HEK293T (cell line): ENCODE data around the gene ENTPD8.

Experiments
- ARNT ChIP-seq: fragments of 450-650 bp; IDR thresholded peaks from 2 replicates; pipeline ENCODE4 v1.6.1; 2017; ENCODE audit warnings: mild to moderate bottlenecking
- BHLHE40 ChIP-seq: fragments of 450-650 bp; IDR thresholded peaks from 2 replicates; pipeline ENCODE4 v1.6.1; 2016; ENCODE audit warnings: mild to moderate bottlenecking, moderate library complexity, borderline replicate concordance
- CTBP1 ChIP-seq: fragments of 450-650 bp; IDR thresholded peaks from 2 replicates; pipeline ENCODE4 v1.6.1; 2016; ENCODE audit warnings: borderline replicate concordance
- ELF4 ChIP-seq: fragments of 450-650 bp; IDR thresholded peaks from 2 replicates; pipeline ENCODE4 v1.6.1; 2017; ENCODE audit warnings: antibody characterized with exemption
- FOXK2 ChIP-seq: fragments of 450-650 bp; IDR thresholded peaks from 2 replicates; pipeline ENCODE4 v1.6.1; 2016; ENCODE audit warnings: mild to moderate bottlenecking
- FOXM1 ChIP-seq: fragments of 450-650 bp; IDR thresholded peaks from 2 replicates; pipeline ENCODE4 v1.6.1; 2017; ENCODE audit warnings: mild to moderate bottlenecking, borderline replicate concordance
- HDGF ChIP-seq: fragments of 450-650 bp; IDR thresholded peaks from 2 replicates; pipeline ENCODE4 v1.6.1; 2017; ENCODE audit warnings: antibody characterized with exemption, borderline replicate concordance
- L3MBTL2 ChIP-seq: fragments of 450-650 bp; conservative IDR thresholded peaks from 2 replicates; pipeline ENCODE4 v1.6.1; 2016; ENCODE audit warnings: mild to moderate bottlenecking
- NFRKB ChIP-seq: fragments of 450-650 bp; IDR thresholded peaks from 2 replicates; pipeline ENCODE4 v1.6.1; 2016; ENCODE audit warnings: mild to moderate bottlenecking, moderate library complexity
- SP1 ChIP-seq: fragments of 450-650 bp; IDR thresholded peaks from 2 replicates; pipeline ENCODE4 v1.6.1; 2017

- TF ChIP-seq SP1: no peak
- no peak for TF ChIP-seq FOXM1
- TF ChIP-seq CTBP1: no peak
- no peak for TF ChIP-seq NFRKB
- no peak for TF ChIP-seq L3MBTL2
- no peak for TF ChIP-seq ELF4
- no peak for TF ChIP-seq FOXK2
- no peak for TF ChIP-seq BHLHE40
- no peak for TF ChIP-seq ARNT
- TF ChIP-seq HDGF: no peak
These were observed 23.8 kb downstream of the ENTPD8 start for GRCh38 chr9:137417161-137418021.
